HEK293 (cell line): ENCODE results near the gene GDPGP1.

Experiments used
- CTCF ChIA-PET: fragments of 350-600 bp; formaldehyde crosslinking; extraction: SDS; loops from one replicate; lab custom pipeline; 2021; ENCODE audit warnings: antibody characterized with exemption; lab: Yijun Ruan, JAX
- POLR2A ChIA-PET: fragments of 300-600 bp; formaldehyde crosslinking; extraction: SDS; loops from one replicate; lab custom pipeline; 2020; ENCODE audit warnings: antibody characterized with exemption, inconsistent platforms; lab: Yijun Ruan, JAX
- H3K27ac ChIP-seq: fragments of 200-500 bp; sonication (Bioruptor generic); 2 replicates; pipeline ENCODE4 v1.5.1; 2014; ENCODE audit warnings: low read depth, low read length, control low read depth, inconsistent platforms; ENCODE audit errors: extremely low read depth
- H3K36me3 ChIP-seq, 2 experiments: fragments of 200-500 bp in 1 of 2; sonication (Bioruptor generic) in 1 of 2; 1 replicate in 1 of 2; 2 replicates in 1 of 2; pipeline ENCODE4 v1.5.1; 2014 to 2017; ENCODE audit warnings: inconsistent platforms in 2 of 2, low read length in 2 of 2; ENCODE audit not compliant: control insufficient read depth in 2 of 2, insufficient read depth in 1 of 2
- H3K4me1 ChIP-seq: fragments of 200-500 bp; sonication (Bioruptor generic); 2 replicates; pipeline ENCODE4 v1.5.1; 2014; ENCODE audit warnings: mild to moderate bottlenecking, low read length, inconsistent platforms; ENCODE audit not compliant: control insufficient read depth, insufficient read depth
- H3K4me3 ChIP-seq: 2 replicates; pipeline ENCODE4 v1.5.1; 2011; ENCODE audit warnings: low read depth, mild to moderate bottlenecking, control low read depth, low read length, moderate library complexity
- H3K9me3 ChIP-seq: fragments of 200-500 bp; sonication (Bioruptor generic); 2 replicates; pipeline ENCODE4 v1.5.1; 2014; ENCODE audit warnings: low read depth, low read length, inconsistent platforms; ENCODE audit not compliant: control insufficient read depth, insufficient read depth
- FEZF1 ChIP-seq: fragments of 450-650 bp; formaldehyde crosslinking; IDR thresholded peaks from 2 replicates; pipeline ENCODE4 v1.5.1; 2016; ENCODE audit warnings: missing biosample characterization, missing genetic modification characterization
- GFI1B ChIP-seq: fragments of 450-650 bp; formaldehyde crosslinking; IDR thresholded peaks from 2 replicates; pipeline ENCODE4 v1.5.1; 2016; ENCODE audit warnings: missing biosample characterization, missing genetic modification characterization
- IKZF3 ChIP-seq: fragments of 450-650 bp; IDR thresholded peaks from 2 replicates; pipeline ENCODE4 v1.5.0; 2018; ENCODE audit warnings: missing biosample characterization, mild to moderate bottlenecking, missing genetic modification characterization, moderate library complexity
- SCRT1 ChIP-seq: fragments of 450-650 bp; formaldehyde crosslinking; IDR thresholded peaks from 2 replicates; pipeline ENCODE4 v1.5.1; 2016; ENCODE audit warnings: missing biosample characterization, missing genetic modification characterization, borderline replicate concordance
- SCRT2 ChIP-seq: fragments of 450-650 bp; formaldehyde crosslinking; IDR thresholded peaks from 2 replicates; pipeline ENCODE4 v1.5.1; 2016; ENCODE audit warnings: missing biosample characterization, missing genetic modification characterization
- ZBTB17 ChIP-seq: fragments of 450-650 bp; formaldehyde crosslinking; IDR thresholded peaks from 2 replicates; pipeline ENCODE4 v1.5.1; 2016; ENCODE audit warnings: missing biosample characterization, missing genetic modification characterization
- ZBTB20 ChIP-seq: fragments of 450-650 bp; formaldehyde crosslinking; IDR thresholded peaks from 2 replicates; pipeline ENCODE4 v1.5.1; 2016; ENCODE audit warnings: missing biosample characterization, missing genetic modification characterization
- ZNF10 ChIP-seq: fragments of 450-650 bp; formaldehyde crosslinking; IDR thresholded peaks from 2 replicates; pipeline ENCODE4 v1.5.1; 2017; ENCODE audit warnings: missing biosample characterization, missing genetic modification characterization
- ZNF138 ChIP-seq: fragments of 450-650 bp; formaldehyde crosslinking; IDR thresholded peaks from 2 replicates; pipeline ENCODE4 v1.5.1; 2016; ENCODE audit warnings: missing biosample characterization, missing genetic modification characterization, borderline replicate concordance
- ZNF184 ChIP-seq: fragments of 450-650 bp; IDR thresholded peaks from 2 replicates; pipeline ENCODE4 v1.5.1; 2018; ENCODE audit warnings: missing biosample characterization, mild to moderate bottlenecking, missing genetic modification characterization
- ZNF391 ChIP-seq: fragments of 450-650 bp; formaldehyde crosslinking; IDR thresholded peaks from 2 replicates; pipeline ENCODE4 v1.5.1; 2016; ENCODE audit warnings: low read depth, missing biosample characterization, missing genetic modification characterization, borderline replicate concordance
- ZNF510 ChIP-seq: fragments of 450-650 bp; formaldehyde crosslinking; IDR thresholded peaks from 2 replicates; pipeline ENCODE4 v1.5.1; 2018; ENCODE audit warnings: mild to moderate bottlenecking, missing genetic modification characterization, missing biosample characterization; ENCODE audit not compliant: insufficient replicate concordance
- ZNF530 ChIP-seq: fragments of 450-650 bp; formaldehyde crosslinking; IDR thresholded peaks from 2 replicates; pipeline ENCODE4 v1.5.1; 2016; ENCODE audit warnings: low read depth, missing biosample characterization, missing genetic modification characterization
- ZNF585B ChIP-seq: fragments of 450-650 bp; formaldehyde crosslinking; IDR thresholded peaks from 2 replicates; pipeline ENCODE4 v1.5.1; 2016; ENCODE audit warnings: missing biosample characterization, missing genetic modification characterization
- ZNF610 ChIP-seq: fragments of 450-650 bp; formaldehyde crosslinking; IDR thresholded peaks from 2 replicates; pipeline ENCODE4 v1.5.1; 2016; ENCODE audit warnings: missing biosample characterization, missing genetic modification characterization, borderline replicate concordance
- ZNF660 ChIP-seq: fragments of 450-650 bp; IDR thresholded peaks from 2 replicates; pipeline ENCODE4 v1.5.1; 2018; ENCODE audit warnings: missing biosample characterization, mild to moderate bottlenecking, missing genetic modification characterization
- ZSCAN16 ChIP-seq: fragments of 450-650 bp; formaldehyde crosslinking; IDR thresholded peaks from 2 replicates; pipeline ENCODE4 v1.5.1; 2016; ENCODE audit warnings: missing biosample characterization, missing genetic modification characterization
- TF ChIP-seq, protein P1 (sequence below): fragments of 450-650 bp; formaldehyde crosslinking; IDR thresholded peaks from 2 replicates; pipeline ENCODE4 v1.5.1; 2016; ENCODE audit warnings: missing biosample characterization, missing genetic modification characterization
- TF ChIP-seq, protein P2 (sequence below): fragments of 450-650 bp; formaldehyde crosslinking; IDR thresholded peaks from 2 replicates; pipeline ENCODE4 v1.5.1; 2016; ENCODE audit warnings: missing biosample characterization, missing genetic modification characterization
- TF ChIP-seq, protein P3 (sequence below): fragments of 450-650 bp; formaldehyde crosslinking; IDR thresholded peaks from 2 replicates; pipeline ENCODE4 v1.5.1; 2017; ENCODE audit warnings: missing biosample characterization, missing genetic modification characterization

Gene GDPGP1

GRCh38 chr15:90217671-90218394 lies 16.2 kb upstream of the GDPGP1 start:
- Histone ChIP-seq H3K4me1 (peaks cover 9% of the 10 kb centered on the region), H3K36me3 (peaks cover 4 to 6% of the 10 kb centered on the region in 2 experiments; a peak in 2 of 3 replicates), H3K4me3 (no peak overlapping the region), H3K27ac (no peak overlapping the region), H3K9me3 (no peaks in the 10 kb centered on the region)
- POLR2A ChIA-PET, result interaction anchor here (0.7 to 1.4 kb wide), 2 partner anchors 52 to 67 kb away, joined by 3 read pairs; no protein-coding TSS in a partner anchor
- TF ChIP-seq ZNF10 (tag by site-specific recombination), result 0 out of 2 replicates have a peak, but pooled peaks have one; percentile 35
- no peak for TF ChIP-seq ZNF530
- CTCF ChIA-PET, result interaction anchor here (0.6 to 12.1 kb wide), 9 partner anchors 9 to 1034 kb away, joined by 3 to 275 read pairs (median 4); no protein-coding TSS in a partner anchor

DNA sequence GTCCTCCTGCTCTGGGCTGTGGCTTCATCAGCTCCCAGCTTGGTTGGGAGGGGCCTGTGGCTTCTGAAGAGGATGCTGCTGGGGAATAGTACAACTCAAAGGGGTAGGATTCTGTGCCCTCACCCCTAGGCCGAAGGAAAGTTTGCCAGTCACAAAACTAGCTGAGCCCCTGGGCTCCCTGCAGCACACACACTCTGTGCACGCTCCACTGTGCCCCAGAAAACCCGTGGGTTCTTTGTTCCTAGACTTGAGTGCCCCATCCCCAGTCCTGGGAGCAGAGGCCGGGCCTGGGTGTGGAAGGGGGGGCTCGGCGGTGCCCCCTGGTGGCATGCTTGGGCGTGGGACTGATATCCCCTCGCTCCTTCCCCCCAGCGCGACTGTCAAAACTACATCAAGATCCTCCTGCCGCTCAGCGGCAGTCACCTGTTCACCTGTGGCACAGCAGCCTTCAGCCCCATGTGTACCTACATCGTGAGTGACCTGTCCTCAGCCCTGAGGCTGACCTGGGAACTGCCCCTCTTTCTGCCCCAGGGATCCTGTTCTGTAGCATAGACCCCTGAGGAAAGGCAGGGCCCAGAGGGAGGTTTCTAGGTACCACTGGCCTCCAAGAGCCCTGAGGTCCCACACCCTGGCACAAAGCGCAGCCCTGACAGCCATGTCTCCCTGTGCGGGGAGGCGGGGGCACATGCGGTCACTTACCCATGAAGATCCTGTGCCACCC lies 14.4 kb upstream of the GDPGP1 start:
- H3K4me3 ChIP-seq, result no peak overlapping the region
- no peaks in the 10 kb centered on the region for H3K4me1 ChIP-seq
- peaks cover 4 to 23% of the 10 kb centered on the region in 2 experiments; a peak in 2 of 3 replicates for H3K36me3 ChIP-seq
- H3K27ac ChIP-seq, result no peak overlapping the region
- POLR2A ChIA-PET, result interaction anchor here (1.4 kb wide), 1 partner anchor 54 kb away, joined by 3 read pairs; no protein-coding TSS in a partner anchor
- TF ChIP-seq ZNF510 (tag by site-specific recombination) (no peak), SCRT2 (tag by site-specific recombination) (peak; percentile 63; the same call in 1 of the 2 replicates), ZBTB20 (tag by site-specific recombination) (no peak), ZNF610 (tag by site-specific recombination) (no peak), SCRT1 (tag by site-specific recombination) (peak; percentile 76; the same call in 1 of the 2 replicates), ZNF660 (tag by site-specific recombination) (peak; percentile 80), ZNF391 (tag by site-specific recombination) (no peak)
- TF ChIP-seq, protein P1, sequence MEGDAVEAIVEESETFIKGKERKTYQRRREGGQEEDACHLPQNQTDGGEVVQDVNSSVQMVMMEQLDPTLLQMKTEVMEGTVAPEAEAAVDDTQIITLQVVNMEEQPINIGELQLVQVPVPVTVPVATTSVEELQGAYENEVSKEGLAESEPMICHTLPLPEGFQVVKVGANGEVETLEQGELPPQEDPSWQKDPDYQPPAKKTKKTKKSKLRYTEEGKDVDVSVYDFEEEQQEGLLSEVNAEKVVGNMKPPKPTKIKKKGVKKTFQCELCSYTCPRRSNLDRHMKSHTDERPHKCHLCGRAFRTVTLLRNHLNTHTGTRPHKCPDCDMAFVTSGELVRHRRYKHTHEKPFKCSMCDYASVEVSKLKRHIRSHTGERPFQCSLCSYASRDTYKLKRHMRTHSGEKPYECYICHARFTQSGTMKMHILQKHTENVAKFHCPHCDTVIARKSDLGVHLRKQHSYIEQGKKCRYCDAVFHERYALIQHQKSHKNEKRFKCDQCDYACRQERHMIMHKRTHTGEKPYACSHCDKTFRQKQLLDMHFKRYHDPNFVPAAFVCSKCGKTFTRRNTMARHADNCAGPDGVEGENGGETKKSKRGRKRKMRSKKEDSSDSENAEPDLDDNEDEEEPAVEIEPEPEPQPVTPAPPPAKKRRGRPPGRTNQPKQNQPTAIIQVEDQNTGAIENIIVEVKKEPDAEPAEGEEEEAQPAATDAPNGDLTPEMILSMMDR, result peak; percentile 77
- TF ChIP-seq, all 188 proteins: peak for 4
- no peaks in the 10 kb centered on the region for H3K9me3 ChIP-seq
- CTCF ChIA-PET, result interaction anchor here (0.7 to 12.1 kb wide), 12 partner anchors 13 to 329 kb away, joined by 3 to 275 read pairs (median 6); partner anchors contain the start of genes CIB1, GDPGP1 and SEMA4B

DNA sequence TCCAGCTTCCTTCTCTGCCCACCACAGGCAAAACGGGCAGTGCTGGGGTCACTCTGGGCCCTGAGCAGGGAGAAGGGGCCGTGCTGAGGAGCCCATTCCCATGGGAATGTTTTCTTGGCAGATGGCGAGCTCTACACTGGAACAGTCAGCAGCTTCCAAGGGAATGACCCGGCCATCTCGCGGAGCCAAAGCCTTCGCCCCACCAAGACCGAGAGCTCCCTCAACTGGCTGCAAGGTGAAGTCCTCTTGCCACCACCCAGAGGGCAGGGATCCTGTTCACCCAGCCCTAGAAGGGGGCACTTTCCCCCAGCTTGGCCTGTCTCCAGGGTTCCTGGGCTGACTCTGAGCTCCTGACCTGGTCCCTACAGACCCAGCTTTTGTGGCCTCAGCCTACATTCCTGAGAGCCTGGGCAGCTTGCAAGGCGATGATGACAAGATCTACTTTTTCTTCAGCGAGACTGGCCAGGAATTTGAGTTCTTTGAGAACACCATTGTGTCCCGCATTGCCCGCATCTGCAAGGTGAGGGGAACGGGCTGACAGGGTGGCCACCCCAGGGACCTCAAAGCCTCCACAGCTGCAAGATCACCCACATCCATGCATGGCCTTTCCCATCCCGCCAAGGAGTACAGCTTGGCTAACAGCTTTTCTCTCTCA lies 12.6 kb upstream of the GDPGP1 start:
- H3K4me1 ChIP-seq, result peaks cover 6% of the 10 kb centered on the region; the same call in 1 of the 2 replicates
- ChIA-PET POLR2A (interaction anchor here (1.0 to 1.2 kb wide), 6 partner anchors 12 to 86 kb away, joined by 3 to 9 read pairs (median 4); partner anchors contain the start of genes CIB1 and GDPGP1), CTCF (interaction anchor here (0.6 to 12.1 kb wide), 36 partner anchors 9 to 606 kb away, joined by 3 to 275 read pairs (median 4); partner anchors contain the start of genes CIB1, GDPGP1, SEMA4B and TTLL13)
- H3K4me3 ChIP-seq, result no peak overlapping the region
- peaks cover 4 to 35% of the 10 kb centered on the region in 2 experiments; a peak in 2 of 3 replicates for H3K36me3 ChIP-seq
- H3K9me3 ChIP-seq, result no peaks in the 10 kb centered on the region
- H3K27ac ChIP-seq, result no peak overlapping the region
- TF ChIP-seq GFI1B (tag by site-specific recombination) (no peak), ZBTB17 (tag by site-specific recombination) (0 out of 2 replicates have a peak, but pooled peaks have one; percentile 15), FEZF1 (tag by site-specific recombination) (no peak), ZNF585B (tag by site-specific recombination) (no peak), ZSCAN16 (no peak), ZNF184 (no peak), IKZF3 (peak; percentile 72), ZNF138 (tag by site-specific recombination) (no peak)
- TF ChIP-seq, protein P2, sequence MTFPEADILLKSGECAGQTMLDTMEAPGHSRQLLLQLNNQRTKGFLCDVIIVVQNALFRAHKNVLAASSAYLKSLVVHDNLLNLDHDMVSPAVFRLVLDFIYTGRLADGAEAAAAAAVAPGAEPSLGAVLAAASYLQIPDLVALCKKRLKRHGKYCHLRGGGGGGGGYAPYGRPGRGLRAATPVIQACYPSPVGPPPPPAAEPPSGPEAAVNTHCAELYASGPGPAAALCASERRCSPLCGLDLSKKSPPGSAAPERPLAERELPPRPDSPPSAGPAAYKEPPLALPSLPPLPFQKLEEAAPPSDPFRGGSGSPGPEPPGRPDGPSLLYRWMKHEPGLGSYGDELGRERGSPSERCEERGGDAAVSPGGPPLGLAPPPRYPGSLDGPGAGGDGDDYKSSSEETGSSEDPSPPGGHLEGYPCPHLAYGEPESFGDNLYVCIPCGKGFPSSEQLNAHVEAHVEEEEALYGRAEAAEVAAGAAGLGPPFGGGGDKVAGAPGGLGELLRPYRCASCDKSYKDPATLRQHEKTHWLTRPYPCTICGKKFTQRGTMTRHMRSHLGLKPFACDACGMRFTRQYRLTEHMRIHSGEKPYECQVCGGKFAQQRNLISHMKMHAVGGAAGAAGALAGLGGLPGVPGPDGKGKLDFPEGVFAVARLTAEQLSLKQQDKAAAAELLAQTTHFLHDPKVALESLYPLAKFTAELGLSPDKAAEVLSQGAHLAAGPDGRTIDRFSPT, result 0 out of 2 replicates have a peak, but pooled peaks have one; percentile 27
- TF ChIP-seq, protein P3, sequence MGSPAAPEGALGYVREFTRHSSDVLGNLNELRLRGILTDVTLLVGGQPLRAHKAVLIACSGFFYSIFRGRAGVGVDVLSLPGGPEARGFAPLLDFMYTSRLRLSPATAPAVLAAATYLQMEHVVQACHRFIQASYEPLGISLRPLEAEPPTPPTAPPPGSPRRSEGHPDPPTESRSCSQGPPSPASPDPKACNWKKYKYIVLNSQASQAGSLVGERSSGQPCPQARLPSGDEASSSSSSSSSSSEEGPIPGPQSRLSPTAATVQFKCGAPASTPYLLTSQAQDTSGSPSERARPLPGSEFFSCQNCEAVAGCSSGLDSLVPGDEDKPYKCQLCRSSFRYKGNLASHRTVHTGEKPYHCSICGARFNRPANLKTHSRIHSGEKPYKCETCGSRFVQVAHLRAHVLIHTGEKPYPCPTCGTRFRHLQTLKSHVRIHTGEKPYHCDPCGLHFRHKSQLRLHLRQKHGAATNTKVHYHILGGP (tag by site-specific recombination), result no peak
